Fibroblast of pulmonary artery (primary cell): ENCODE data around the gene KCNK7.
A peak's percentile ranks its signal among the peaks of the same experiment; 100 is the strongest.

ENCODE experiments used
- DNase-seq: peaks from one replicate; pipeline ENCODE4 v3.0.0-alpha.2; 2010; ENCODE audit warnings: low read depth
- H3K4me3 ChIP-seq: replicated peaks from 2 replicates; pipeline ENCODE4 v1.5.1; 2011; ENCODE audit warnings: low read depth, mild to moderate bottlenecking, control low read depth, low read length, moderate library complexity
- TF ChIP-seq, protein P1 (sequence below): IDR thresholded peaks from 2 replicates; pipeline ENCODE4 v1.5.1; 2011; ENCODE audit warnings: mild to moderate bottlenecking, control low read depth, low read length, inconsistent platforms; ENCODE audit errors: missing control alignments

The KCNK7 gene

GRCh38 chr11:65558930-65559509, 36.6 kb downstream of the KCNK7 start:
- TF ChIP-seq, protein P1, sequence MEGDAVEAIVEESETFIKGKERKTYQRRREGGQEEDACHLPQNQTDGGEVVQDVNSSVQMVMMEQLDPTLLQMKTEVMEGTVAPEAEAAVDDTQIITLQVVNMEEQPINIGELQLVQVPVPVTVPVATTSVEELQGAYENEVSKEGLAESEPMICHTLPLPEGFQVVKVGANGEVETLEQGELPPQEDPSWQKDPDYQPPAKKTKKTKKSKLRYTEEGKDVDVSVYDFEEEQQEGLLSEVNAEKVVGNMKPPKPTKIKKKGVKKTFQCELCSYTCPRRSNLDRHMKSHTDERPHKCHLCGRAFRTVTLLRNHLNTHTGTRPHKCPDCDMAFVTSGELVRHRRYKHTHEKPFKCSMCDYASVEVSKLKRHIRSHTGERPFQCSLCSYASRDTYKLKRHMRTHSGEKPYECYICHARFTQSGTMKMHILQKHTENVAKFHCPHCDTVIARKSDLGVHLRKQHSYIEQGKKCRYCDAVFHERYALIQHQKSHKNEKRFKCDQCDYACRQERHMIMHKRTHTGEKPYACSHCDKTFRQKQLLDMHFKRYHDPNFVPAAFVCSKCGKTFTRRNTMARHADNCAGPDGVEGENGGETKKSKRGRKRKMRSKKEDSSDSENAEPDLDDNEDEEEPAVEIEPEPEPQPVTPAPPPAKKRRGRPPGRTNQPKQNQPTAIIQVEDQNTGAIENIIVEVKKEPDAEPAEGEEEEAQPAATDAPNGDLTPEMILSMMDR = no peak
- peak; percentile 36 for DNase-seq
- H3K4me3 ChIP-seq = peak overlapping the region; percentile 17

DNA sequence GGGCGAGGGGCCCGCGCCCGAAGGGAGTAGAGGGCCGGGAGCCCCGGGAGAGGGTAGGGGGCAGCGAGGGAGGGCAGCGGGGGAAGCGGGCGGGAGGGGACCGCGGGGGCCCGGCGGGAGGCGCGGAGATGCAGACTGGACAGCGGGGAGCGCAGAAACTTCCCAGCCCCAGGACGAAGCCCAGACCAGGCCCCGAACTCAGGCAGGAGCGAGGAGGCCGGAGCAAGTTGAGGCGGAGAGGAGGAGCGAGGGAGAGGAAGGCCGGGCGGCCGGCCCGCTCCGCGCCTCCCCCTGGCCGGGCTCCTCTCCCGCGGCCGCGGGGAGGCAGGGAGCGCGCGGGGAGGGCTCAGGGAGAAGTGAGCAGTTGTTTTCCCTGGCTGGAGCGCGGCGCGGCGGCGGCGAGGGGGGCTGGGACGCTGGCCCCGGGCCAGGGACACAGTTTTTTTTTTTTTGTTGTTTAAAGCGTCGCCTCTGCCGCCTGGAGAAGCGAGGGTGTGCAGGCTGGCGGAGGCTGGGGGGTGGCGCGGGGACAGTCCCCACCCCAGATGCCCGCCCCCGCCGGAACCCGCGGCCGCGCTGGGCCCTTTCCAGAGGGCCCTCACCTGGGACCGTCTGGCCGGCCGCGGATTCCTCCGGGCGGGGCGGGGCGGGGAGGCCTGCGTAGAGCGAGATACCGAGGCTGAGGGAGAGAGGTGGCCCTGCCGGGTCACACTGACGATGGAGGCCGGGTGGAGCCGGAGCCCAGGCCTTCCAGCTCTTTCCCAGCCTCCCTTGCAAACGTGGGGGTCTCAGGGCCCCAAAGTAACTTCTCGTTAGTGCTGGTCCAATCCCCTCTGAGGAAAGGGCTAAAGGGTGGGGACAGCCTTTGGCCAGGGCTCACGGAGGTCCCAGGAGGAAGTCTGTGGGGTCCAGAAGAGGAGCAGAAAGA, 37.3 kb downstream of the KCNK7 start, which contains the start of gene LTBP3:
Gene LTBP3 (minus strand): TSS at position 358 of the 928 bp plus-strand sequence. CDS start 400 bp downstream, outside the sequence.
- H3K4me3 ChIP-seq = peak within 1 kb of the TSS; percentile 60
- peak; percentile 82 for DNase-seq
- TF ChIP-seq, protein P1 = no peak

DNA sequence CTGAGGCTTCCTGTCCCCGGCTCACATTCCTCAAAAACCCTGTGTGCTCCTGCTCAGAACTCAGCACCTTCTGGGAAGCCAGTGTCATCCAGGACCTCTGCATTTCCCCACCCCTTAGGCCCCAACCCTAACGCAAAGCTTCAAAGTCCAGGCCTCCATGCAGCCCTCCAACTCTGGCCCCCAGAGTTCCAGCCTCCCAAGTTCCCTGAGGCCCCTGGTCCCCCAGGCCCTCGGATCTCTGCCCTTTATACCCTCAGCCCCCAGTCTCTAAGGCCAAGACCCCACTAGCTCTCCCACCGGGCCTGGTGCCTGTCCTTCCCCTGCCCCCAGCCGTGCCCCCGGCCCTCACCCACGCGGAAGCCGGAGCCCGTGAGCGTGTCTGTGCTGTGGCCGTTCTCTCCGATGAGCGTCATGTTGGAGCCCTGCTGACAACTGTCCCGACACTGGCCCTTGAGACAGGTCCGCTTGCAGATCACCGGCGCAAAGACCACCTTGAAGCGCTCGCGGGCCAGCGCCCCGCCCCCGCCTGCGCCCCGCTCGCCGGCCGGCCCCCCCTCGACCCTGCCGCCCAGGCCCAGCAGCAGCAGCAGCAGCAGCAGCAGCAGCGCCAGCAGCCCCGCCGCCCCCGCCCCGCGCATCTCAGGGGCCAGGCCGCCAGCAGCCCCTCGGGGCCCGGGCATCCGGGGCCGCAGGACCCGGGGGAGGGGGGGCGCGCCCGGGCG, 38.2 kb downstream of the KCNK7 start:
- TF ChIP-seq, protein P1 = no peak
- DNase-seq = peak; percentile 32
- H3K4me3 ChIP-seq = peak overlapping the region; percentile 60

GRCh38 chr11:65556470-65557279, 38.9 kb downstream of the KCNK7 start:
- DNase-seq = no peak
- H3K4me3 ChIP-seq = peak overlapping the region; percentile 60

DNA sequence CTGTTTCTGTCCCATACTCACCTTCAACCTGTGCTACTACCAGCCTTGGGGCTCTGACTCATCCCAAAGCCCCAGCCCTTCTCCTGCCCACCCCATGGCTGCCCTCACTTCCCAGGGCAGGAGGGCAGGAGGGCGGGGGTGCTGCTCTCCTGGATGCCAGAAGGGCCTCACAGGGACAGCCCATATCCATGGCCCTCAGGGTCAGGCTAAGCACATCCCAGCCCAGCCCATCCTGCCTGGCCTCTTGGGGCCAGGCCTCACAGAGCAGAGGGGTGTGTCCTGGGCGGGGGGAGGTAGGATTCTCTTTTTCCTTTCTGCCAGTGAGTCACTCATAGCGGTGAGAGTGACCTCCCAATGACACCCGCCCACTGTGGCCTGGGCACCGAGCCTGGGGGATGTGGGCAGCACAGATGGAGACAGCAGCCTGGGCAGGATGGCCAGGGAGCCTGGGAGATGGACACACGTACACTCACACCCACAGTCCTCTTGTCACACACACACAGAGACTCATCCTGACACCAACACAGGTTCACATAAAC, 39.8 kb downstream of the KCNK7 start:
- H3K4me3 ChIP-seq = no peak overlapping the region
- DNase-seq = peak; percentile 69
- TF ChIP-seq, protein P1 = no peak

More at GRCh38 chr11:65556470-65557279, 38.9 kb downstream of the KCNK7 start:
- TF ChIP-seq, protein P1 = no peak
